Thymus (tissue), 14 donors: ENCODE data around the gene CCNT2. TPM values are rescaled to one million over a fixed set of nuclear protein-coding genes. Genes with fewer than 3 reads are reported as not detected.

Experiments used
- DNase-seq, 9 donors: peaks; one replicate each; pipeline ENCODE4 v3.0.0-alpha.2; 2013; ENCODE audit warnings: low spot score in 9 of 9, low read depth in 6 of 9, missing footprints in 1 of 9
- H3K27ac ChIP-seq, 2 donors: one replicate each; pipeline ENCODE4 v1.5.1; 2013; ENCODE audit warnings: control low read depth in 1 of 2, low read depth in 1 of 2, low read length in 1 of 2, mild to moderate bottlenecking in 1 of 2, moderate library complexity in 1 of 2
- H3K27me3 ChIP-seq, 2 donors: one replicate each; pipeline ENCODE4 v1.5.1; 2013; ENCODE audit warnings: low read length in 1 of 2; ENCODE audit not compliant: control insufficient read depth in 2 of 2, insufficient read depth in 1 of 2
- H3K36me3 ChIP-seq, 2 donors: one replicate each; pipeline ENCODE4 v1.5.1; 2013; ENCODE audit warnings: low read length in 1 of 2, mild to moderate bottlenecking in 1 of 2, moderate library complexity in 1 of 2; ENCODE audit not compliant: control insufficient read depth in 2 of 2, insufficient read depth in 2 of 2
- H3K4me1 ChIP-seq, 2 donors: one replicate each; pipeline ENCODE4 v1.5.1; 2013; ENCODE audit warnings: low read length in 2 of 2; ENCODE audit not compliant: control insufficient read depth in 2 of 2, insufficient read depth in 2 of 2
- H3K4me3 ChIP-seq, 2 donors: one replicate each; pipeline ENCODE4 v1.5.1; 2013; ENCODE audit warnings: low read length in 2 of 2, control low read depth in 1 of 2, mild to moderate bottlenecking in 1 of 2
- H3K9me3 ChIP-seq, 2 donors: one replicate each; pipeline ENCODE4 v1.5.1; 2013; ENCODE audit warnings: low read length in 1 of 2, mild to moderate bottlenecking in 1 of 2; ENCODE audit not compliant: control insufficient read depth in 2 of 2, insufficient read depth in 1 of 2
- WGBS: extraction: QIAGEN DNeasy Blood & Tissue Kit; methylation state at CpG from one replicate; pipeline ENCODE4 v1.1.7; 2013; 5-methylcytosine and 5-hydroxymethylcytosine counted together
- long read RNA-seq, 10 donors: transcript quantifications; one replicate each; lab custom pipeline, GENCODE V29; 2026
- polyA plus RNA-seq: library from polyadenylated mRNA; stranded (reverse); fragments of 200-250 nt; gene quantifications from one replicate; pipeline ENCODE4 v1.2.3, GENCODE V29; 2013
- total RNA-seq: library from RNA; stranded (reverse); fragments of 120-200 nt; gene quantifications from one replicate; pipeline ENCODE4 v1.2.4, GENCODE V29; 2013
- donor health status: healthy.

CCNT2 gene
- total RNA-seq (27.0 TPM), polyA plus RNA-seq (26.1 TPM)
- long read RNA-seq, donor 1, full-length matches to known transcripts = 2 of 2 reads
- long read RNA-seq, donor 1, partial matches to known transcripts = 0 of 2 reads
- long read RNA-seq, donor 1, other reads (novel, unspliced or antisense) = 0 of 2 reads
- long read RNA-seq, donor 2, full-length matches to known transcripts = 33 of 66 reads
- long read RNA-seq, donor 2, partial matches to known transcripts = 28 of 66 reads
- long read RNA-seq, donor 2, other reads (novel, unspliced or antisense) = 5 of 66 reads
- long read RNA-seq, donor 3, full-length matches to known transcripts = 12 of 12 reads
- long read RNA-seq, donor 3, partial matches to known transcripts = 0 of 12 reads
- long read RNA-seq, donor 3, other reads (novel, unspliced or antisense) = 0 of 12 reads
- long read RNA-seq, donor 4, full-length matches to known transcripts = 2 of 7 reads
- long read RNA-seq, donor 4, partial matches to known transcripts = 5 of 7 reads
- long read RNA-seq, donor 4, other reads (novel, unspliced or antisense) = 0 of 7 reads
- long read RNA-seq, donor 5, full-length matches to known transcripts = 16 of 16 reads
- long read RNA-seq, donor 5, partial matches to known transcripts = 0 of 16 reads
- long read RNA-seq, donor 5, other reads (novel, unspliced or antisense) = 0 of 16 reads
- long read RNA-seq, donor 6, full-length matches to known transcripts = 7 of 12 reads
- long read RNA-seq, donor 6, partial matches to known transcripts = 5 of 12 reads
- long read RNA-seq, donor 6, other reads (novel, unspliced or antisense) = 0 of 12 reads
- long read RNA-seq, donor 7, full-length matches to known transcripts = 6 of 6 reads
- long read RNA-seq, donor 7, partial matches to known transcripts = 0 of 6 reads
- long read RNA-seq, donor 7, other reads (novel, unspliced or antisense) = 0 of 6 reads
- long read RNA-seq, donor 8, full-length matches to known transcripts = 6 of 6 reads
- long read RNA-seq, donor 8, partial matches to known transcripts = 0 of 6 reads
- long read RNA-seq, donor 8, other reads (novel, unspliced or antisense) = 0 of 6 reads
- long read RNA-seq, donor 9, full-length matches to known transcripts = 5 of 11 reads
- long read RNA-seq, donor 9, partial matches to known transcripts = 6 of 11 reads
- long read RNA-seq, donor 9, other reads (novel, unspliced or antisense) = 0 of 11 reads
- long read RNA-seq, donor 10, full-length matches to known transcripts = 8 of 8 reads
- long read RNA-seq, donor 10, partial matches to known transcripts = 0 of 8 reads
- long read RNA-seq, donor 10, other reads (novel, unspliced or antisense) = 0 of 8 reads

- WGBS = under 1% methylated on average over 83 of the region's 83 CpGs
- DNase-seq = peak; percentile 95 to 99 (median 99)
- H3K4me1 ChIP-seq = peaks cover 7 to 10% of the 10 kb centered on the region in 2 donors
These were observed at the start of gene CCNT2 for GRCh38 chr2:134918526-134919340. Gene CCNT2, plus strand, starts transcription at chr2:134918822. Its CDS starts 33 bp downstream, at chr2:134918855.

GRCh38 chr2:134869946-134870736, 48.5 kb upstream of the CCNT2 start:
- Histone ChIP-seq H3K27ac (no peak overlapping the region), H3K4me3 (no peak overlapping the region), H3K27me3 (no peaks in the 10 kb centered on the region), H3K9me3 (no peaks in the 10 kb centered on the region), H3K36me3 (no peaks in the 10 kb centered on the region), H3K4me1 (no peaks in the 10 kb centered on the region)
- WGBS = 96% methylated on average over 8 of the region's 8 CpGs
- no peak for DNase-seq

More at GRCh38 chr2:134918526-134919340, at the start of gene CCNT2:
- peak within 1 kb of the TSS; percentile 99 for H3K27ac ChIP-seq
- H3K27me3 ChIP-seq = no peaks in the 10 kb centered on the region
- H3K4me3 ChIP-seq = peak within 1 kb of the TSS; percentile 90 to 99
- no peaks in the 10 kb centered on the region for H3K9me3 ChIP-seq
- H3K36me3 ChIP-seq = peaks cover 0 to 2% of the 10 kb centered on the region in 2 donors

GRCh38 chr2:134873152-134873551, 45.5 kb upstream of the CCNT2 start:
- peaks cover 0 to 3% of the 10 kb centered on the region in 2 donors for H3K9me3 ChIP-seq
- no peak overlapping the region for H3K27ac ChIP-seq
- 96% methylated on average over 2 of the region's 2 CpGs for WGBS
- no peaks in the 10 kb centered on the region for H3K27me3 ChIP-seq
- no peak overlapping the region for H3K4me3 ChIP-seq
- no peak for DNase-seq
- H3K36me3 ChIP-seq = no peaks in the 10 kb centered on the region
- H3K4me1 ChIP-seq = no peaks in the 10 kb centered on the region

GRCh38 chr2:134875309-134875708, 43.3 kb upstream of the CCNT2 start:
- no peak for DNase-seq
- Histone ChIP-seq H3K4me1 (no peaks in the 10 kb centered on the region), H3K27ac (no peak overlapping the region), H3K27me3 (no peaks in the 10 kb centered on the region), H3K4me3 (no peak overlapping the region), H3K9me3 (peaks cover 0 to 3% of the 10 kb centered on the region in 2 donors), H3K36me3 (no peaks in the 10 kb centered on the region)
- WGBS = 88% methylated on average over 1 of the region's 1 CpG

- Histone ChIP-seq H3K4me3 (no peak overlapping the region), H3K9me3 (no peaks in the 10 kb centered on the region), H3K36me3 (no peaks in the 10 kb centered on the region), H3K4me1 (no peaks in the 10 kb centered on the region), H3K27me3 (no peaks in the 10 kb centered on the region), H3K27ac (no peak overlapping the region)
- DNase-seq = no peak
These were observed 35.8 kb upstream of the CCNT2 start for GRCh38 chr2:134882773-134883172.

- Histone ChIP-seq H3K27me3 (no peaks in the 10 kb centered on the region), H3K4me3 (no peak overlapping the region), H3K27ac (no peak overlapping the region), H3K36me3 (no peaks in the 10 kb centered on the region), H3K4me1 (no peaks in the 10 kb centered on the region), H3K9me3 (no peaks in the 10 kb centered on the region)
- DNase-seq = no peak
- over 99% methylated on average over 3 of the region's 3 CpGs for WGBS
These were observed 34.9 kb upstream of the CCNT2 start for GRCh38 chr2:134883552-134884293.

GRCh38 chr2:134884435-134884834, 34.2 kb upstream of the CCNT2 start:
- DNase-seq = no peak
- Histone ChIP-seq H3K4me1 (no peaks in the 10 kb centered on the region), H3K4me3 (no peak overlapping the region), H3K36me3 (no peaks in the 10 kb centered on the region), H3K9me3 (no peaks in the 10 kb centered on the region), H3K27me3 (no peaks in the 10 kb centered on the region), H3K27ac (no peak overlapping the region)
